ENCODE measurements around the gene ITPRIP.

Gene ITPRIP

GRCh38 chr10:104325436-104326435 is 12.5 kb downstream of the ITPRIP start:
- DNase-seq (ENCODE audit: low read depth) = no peak

- DNase-seq (ENCODE audit: low read depth) = no peak
Measured at GRCh38 chr10:104324931-104325330, 13.3 kb downstream of the ITPRIP start.

- no peak for DNase-seq (ENCODE audit: low read depth)
Measured at GRCh38 chr10:104324221-104324686, 14.0 kb downstream of the ITPRIP start.

DNA sequence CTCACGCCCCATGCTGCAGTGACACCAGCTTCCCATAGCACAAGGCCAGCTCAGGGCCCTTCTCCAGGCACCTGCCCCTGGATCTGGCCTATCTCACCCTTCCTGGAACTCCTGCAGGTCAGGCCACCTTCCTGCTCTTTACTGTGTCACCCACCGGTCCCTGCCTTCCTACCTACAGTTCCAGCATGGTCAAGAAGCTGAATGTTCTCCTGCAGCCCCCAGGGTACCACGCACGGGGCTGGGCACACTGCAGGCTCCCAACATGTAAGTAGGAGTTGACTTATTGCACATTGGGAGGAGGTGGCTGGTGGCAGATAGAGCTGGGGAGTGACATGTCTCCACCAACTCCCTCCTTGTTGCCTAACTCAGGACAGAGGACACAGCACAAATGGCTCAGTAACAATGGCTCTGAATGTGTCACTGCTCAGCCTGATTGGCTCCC is 14.5 kb downstream of the ITPRIP start:
- no peak for DNase-seq (ENCODE audit: low read depth)

DNA sequence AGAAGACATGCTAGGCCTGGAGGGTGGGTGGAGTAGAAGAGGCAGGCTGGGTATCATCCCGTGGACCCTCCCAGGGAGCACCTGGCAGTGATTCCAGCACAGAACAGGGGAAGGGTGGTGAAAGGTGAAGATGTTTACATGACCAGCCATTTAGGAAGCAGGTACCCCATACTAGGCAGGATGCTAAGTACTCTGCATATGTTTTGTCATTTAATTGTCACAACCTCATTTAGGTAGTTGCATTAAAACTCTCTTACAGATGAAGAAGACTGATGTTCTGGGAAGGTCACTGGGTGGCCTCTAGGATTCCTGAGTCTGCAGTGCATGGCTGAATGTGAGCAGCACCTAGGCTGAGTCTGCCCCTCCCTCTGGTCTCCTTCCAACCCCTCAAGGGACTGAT is 15.2 kb downstream of the ITPRIP start:
- DNase-seq (ENCODE audit: low read depth) = no peak

DNA sequence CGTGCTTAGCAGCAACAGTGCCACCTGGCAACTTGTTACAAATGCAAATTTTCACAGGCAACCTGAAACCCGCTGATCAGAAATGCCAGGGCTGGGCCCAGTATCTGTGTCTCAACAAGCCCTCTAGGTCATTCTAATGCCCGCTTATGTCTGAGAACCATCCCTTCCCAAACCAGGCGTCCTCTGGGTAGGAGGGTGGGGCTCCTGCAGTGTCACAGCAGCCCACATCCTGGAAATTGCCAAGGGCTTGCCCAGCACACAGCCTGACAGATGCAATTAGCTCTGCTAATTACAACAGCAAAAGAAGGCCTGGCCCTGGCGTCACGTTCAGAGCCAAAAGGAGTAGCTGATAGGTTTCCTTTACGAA is 15.9 kb downstream of the ITPRIP start:
- DNase-seq (ENCODE audit: low read depth) = no peak

DNA sequence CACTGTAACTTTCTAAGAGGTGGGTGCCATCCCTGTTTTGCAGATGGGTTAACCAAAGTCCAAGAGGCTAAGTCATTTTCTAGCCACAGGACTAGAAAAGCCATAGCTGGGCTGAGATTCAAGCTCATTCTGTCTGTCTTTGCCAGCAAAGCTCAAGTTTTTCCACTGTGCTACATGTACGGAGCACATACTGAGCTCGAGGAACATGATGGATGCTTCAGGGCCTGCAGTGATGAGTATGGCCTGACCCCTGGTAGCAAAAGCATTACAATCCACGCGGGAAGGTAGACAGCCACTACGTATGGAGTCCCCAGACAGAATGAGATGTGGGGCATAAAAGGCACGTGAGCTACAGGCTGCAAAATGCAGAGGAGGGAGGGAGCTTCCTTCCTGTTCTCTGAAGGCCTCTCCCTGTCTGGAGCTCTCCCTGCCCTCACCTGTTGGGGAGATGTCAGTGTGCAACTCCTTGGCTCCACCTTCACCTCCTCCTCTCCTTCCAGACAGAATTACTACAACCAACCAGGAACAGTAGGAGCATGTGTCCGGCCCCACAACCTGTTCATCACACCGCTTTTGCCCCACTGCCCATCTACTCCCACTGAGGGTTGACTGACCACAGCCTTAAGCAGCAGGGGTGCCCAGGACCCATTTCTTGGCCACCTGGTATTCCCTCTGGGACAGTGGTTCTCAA is 16.4 kb downstream of the ITPRIP start:
- DNase-seq (ENCODE audit: low read depth) = no peak

DNA sequence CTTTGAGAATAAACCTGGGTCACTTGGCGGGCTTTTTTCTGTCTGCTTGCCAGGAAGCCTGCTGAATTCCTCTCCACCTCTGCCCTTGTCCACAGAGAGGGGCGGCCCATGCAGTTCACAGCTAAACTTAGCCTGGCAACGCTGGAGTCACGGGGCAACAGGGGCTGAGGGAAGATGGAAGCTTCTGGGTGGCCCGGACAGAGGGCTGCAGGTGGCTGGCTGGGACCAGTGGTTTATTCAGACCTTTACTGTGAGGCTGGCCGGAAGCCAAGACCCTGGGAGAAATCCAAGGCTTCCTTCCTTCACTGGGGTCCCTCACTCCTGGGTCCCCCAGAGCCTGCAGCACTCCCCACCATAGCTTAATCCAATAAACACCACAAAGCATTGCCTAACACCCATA is 17.0 kb downstream of the ITPRIP start:
- no peak for DNase-seq (ENCODE audit: low read depth)

- DNase-seq (ENCODE audit: low read depth) = no peak
Measured at GRCh38 chr10:104318810-104319741, 19.2 kb downstream of the ITPRIP start.

GRCh38 chr10:104318326-104318725 is 19.9 kb downstream of the ITPRIP start:
- no peak for DNase-seq (ENCODE audit: low read depth)

DNA sequence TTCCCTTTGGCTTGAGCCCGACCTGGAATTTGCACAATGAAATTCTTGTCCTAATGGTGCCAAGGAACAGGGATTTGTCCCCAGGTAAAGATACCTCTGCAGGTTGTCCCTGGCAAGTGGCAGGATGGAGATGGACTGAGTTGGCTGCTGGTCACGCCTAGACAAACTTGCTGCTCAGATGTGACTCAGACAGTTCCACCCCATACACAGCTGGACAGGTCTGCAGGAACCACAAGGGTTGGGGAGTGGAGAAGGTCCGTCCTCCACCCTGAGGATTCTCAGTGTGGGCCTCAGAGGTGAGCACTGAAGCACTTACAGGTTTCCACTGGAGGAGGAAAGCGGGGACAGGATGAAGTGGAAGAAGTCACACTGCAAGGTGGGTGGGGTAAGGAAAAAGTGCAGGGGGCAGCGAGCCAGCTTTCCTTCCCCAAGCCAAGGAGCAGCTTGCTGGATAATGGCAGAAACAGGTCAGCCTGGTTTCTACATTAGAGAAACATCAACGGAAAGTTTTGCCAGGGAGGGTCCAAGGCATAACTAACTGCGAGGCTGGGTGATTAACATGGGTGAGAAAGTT is 20.5 kb downstream of the ITPRIP start:
- DNase-seq (ENCODE audit: low read depth) = no peak

DNA sequence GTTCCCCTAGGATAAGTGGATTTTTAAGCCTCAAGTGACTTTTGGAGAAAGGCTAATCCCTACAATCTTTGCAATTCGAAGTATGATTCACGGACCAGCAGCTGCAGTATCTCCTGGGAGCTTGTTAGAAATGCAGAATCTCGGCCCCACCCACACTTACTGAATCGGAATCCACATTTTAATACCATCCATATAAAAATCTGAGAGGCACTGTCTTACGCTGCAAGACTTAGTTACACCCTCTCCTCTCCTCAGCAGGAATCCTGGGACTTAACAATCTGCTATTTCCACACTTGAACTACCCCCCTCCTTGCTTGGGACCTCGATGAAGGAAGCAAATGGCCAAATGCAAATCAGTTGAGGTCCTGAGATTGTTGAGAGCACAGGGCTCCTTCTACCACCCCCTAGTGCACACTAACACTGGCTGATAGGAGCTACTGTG is 21.0 kb downstream of the ITPRIP start:
- peak; percentile 50 for DNase-seq (ENCODE audit: low read depth)

DNA sequence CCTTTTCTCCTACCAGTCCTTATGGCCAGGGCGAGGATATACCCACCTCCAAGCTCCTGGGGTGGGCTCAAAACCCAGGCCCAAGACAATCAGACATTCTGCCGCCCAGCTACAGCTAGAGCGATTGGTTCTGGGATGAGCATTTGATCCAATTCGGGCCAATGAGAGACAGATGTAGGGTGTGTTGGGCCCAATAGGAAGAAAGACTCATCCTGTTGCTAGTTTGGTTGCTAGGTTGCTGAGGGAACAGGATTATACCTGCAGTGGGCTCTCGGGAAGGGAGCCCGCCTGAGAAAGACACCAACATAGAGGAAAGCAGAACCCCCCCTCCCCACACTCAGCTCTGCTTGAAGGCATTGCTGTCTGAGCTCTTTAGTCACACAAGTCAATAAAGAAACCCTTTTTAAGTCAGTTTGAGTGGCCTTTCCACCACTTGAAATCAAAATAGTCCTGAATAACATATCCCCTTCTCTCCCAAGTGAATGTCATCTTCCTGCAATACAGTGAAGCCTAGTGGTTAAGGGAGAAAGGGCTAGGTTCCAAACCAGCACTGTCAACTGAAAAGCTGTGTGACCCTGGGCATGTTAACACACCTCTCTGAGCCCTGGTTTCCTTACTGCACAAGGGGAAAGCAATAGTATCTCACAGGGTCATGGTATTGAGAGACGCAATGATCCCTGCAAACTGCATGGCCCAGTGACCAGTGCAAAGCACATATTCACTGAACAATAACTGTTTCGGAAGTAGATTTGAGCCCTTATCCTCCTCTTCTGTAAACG is 21.8 kb downstream of the ITPRIP start:
- DNase-seq (ENCODE audit: low read depth) = no peak

- DNase-seq (ENCODE audit: low read depth) = no peak
Measured at GRCh38 chr10:104315486-104315921, 22.8 kb downstream of the ITPRIP start.

GRCh38 chr10:104314591-104315485 is 23.4 kb downstream of the ITPRIP start:
- no peak for DNase-seq (ENCODE audit: low read depth)

- no peak for DNase-seq (ENCODE audit: low read depth)
Measured at GRCh38 chr10:104311184-104311720, 27.0 kb downstream of the ITPRIP start.

- DNase-seq (ENCODE audit: low read depth) = peak; percentile 82
Measured at GRCh38 chr10:104309980-104310978, 28.0 kb downstream of the ITPRIP start.

GRCh38 chr10:104308439-104308903 is 29.8 kb downstream of the ITPRIP start:
- DNase-seq (ENCODE audit: low read depth) = no peak
